Measurements from ENCODE around the gene CLEC16A. TPM values are rescaled to one million over a fixed set of nuclear protein-coding genes. Genes with fewer than 3 reads are reported as not detected.
"Not testable (repeated sequence)": the region's sequence is repeated elsewhere in the genome, so short reads cannot be mapped to it uniquely, and the experiment has no call there.

The CLEC16A gene
- polyA plus RNA-seq, 5 donors = 16.5 to 19.9 (median 18.6) TPM

GRCh38 chr16:10964891-10965326, 20.5 kb downstream of the CLEC16A start:
- DNase-seq = no peak

GRCh38 chr16:10965440-10966061, 21.2 kb downstream of the CLEC16A start:
- no peak for DNase-seq

- DNase-seq = no peak
These were observed 21.8 kb downstream of the CLEC16A start for GRCh38 chr16:10966129-10966528.

GRCh38 chr16:10966559-10966958, 22.2 kb downstream of the CLEC16A start:
- not testable (repeated sequence) for DNase-seq

- DNase-seq = no peak
These were observed 23.6 kb downstream of the CLEC16A start for GRCh38 chr16:10967986-10968385.

GRCh38 chr16:10968498-10968897, 24.1 kb downstream of the CLEC16A start:
- no peak for DNase-seq

- no peak for DNase-seq
These were observed 25.3 kb downstream of the CLEC16A start for GRCh38 chr16:10969615-10970014.

GRCh38 chr16:10970065-10970464, 25.7 kb downstream of the CLEC16A start:
- DNase-seq = no peak

- DNase-seq = peak; percentile 78 to 83
These were observed 27.2 kb downstream of the CLEC16A start for GRCh38 chr16:10971560-10971961.

- no peak for DNase-seq
These were observed 27.9 kb downstream of the CLEC16A start for GRCh38 chr16:10972108-10972818.

- DNase-seq = no peak
These were observed 28.6 kb downstream of the CLEC16A start for GRCh38 chr16:10972819-10973464.

GRCh38 chr16:10976634-10977033, 32.3 kb downstream of the CLEC16A start:
- peak; percentile 52 to 68 for DNase-seq

- DNase-seq = no peak
These were observed 33.8 kb downstream of the CLEC16A start for GRCh38 chr16:10978124-10978523.

- DNase-seq = no peak
These were observed 34.6 kb downstream of the CLEC16A start for GRCh38 chr16:10978871-10979446.

GRCh38 chr16:10979717-10980601, 35.6 kb downstream of the CLEC16A start:
- peak; percentile 62 to 66 for DNase-seq

GRCh38 chr16:10980813-10981212, 36.4 kb downstream of the CLEC16A start:
- no peak for DNase-seq

GRCh38 chr16:10981697-10982216, 37.4 kb downstream of the CLEC16A start:
- no peak for DNase-seq

- DNase-seq = no peak
These were observed 38.2 kb downstream of the CLEC16A start for GRCh38 chr16:10982465-10983150.

- no peak for DNase-seq
These were observed 38.8 kb downstream of the CLEC16A start for GRCh38 chr16:10983159-10983558.

GRCh38 chr16:10984509-10984908, 40.1 kb downstream of the CLEC16A start:
- DNase-seq = no peak
